SK-N-MC (cell line): ENCODE data around the gene SCAMP3.
A peak's percentile ranks its signal among the peaks of the same experiment; 100 is the strongest.
"Not testable (repeated sequence)": the region's sequence is repeated elsewhere in the genome, so short reads cannot be mapped to it uniquely, and the experiment has no call there.

Source experiments
- DNase-seq: peaks from one replicate; pipeline ENCODE4 v3.0.0-alpha.2; 2011; ENCODE audit warnings: low read depth, low spot score
- H3K27ac ChIP-seq: fragments of 200-600 bp; sonication (generic); 2 replicates; pipeline ENCODE4 v1.5.1; 2016; ENCODE audit warnings: mixed run types
- H3K36me3 ChIP-seq: fragments of 200-600 bp; sonication (generic); 2 replicates; pipeline ENCODE4 v1.6.1; 2017; ENCODE audit warnings: antibody characterized with exemption, low read length, mixed read lengths; ENCODE audit not compliant: insufficient read depth
- H3K4me3 ChIP-seq: fragments of 200-600 bp; sonication (generic); 2 replicates; pipeline ENCODE4 v1.5.1; 2016
- H3K9ac ChIP-seq: fragments of 200-600 bp; sonication (generic); 2 replicates; pipeline ENCODE4 v1.8.0; 2017; ENCODE audit warnings: mixed run types, mixed read lengths; ENCODE audit not compliant: insufficient read length
- H3K9me3 ChIP-seq: fragments of 200-600 bp; sonication (generic); 2 replicates; pipeline ENCODE4 v1.6.1; 2017; ENCODE audit warnings: low read depth, mild to moderate bottlenecking, antibody characterized with exemption, low read length, moderate library complexity, mixed read lengths
- EZH2 ChIP-seq: fragments of 200-600 bp; sonication (generic); IDR thresholded peaks from one replicate; pipeline ENCODE4 v1.6.1; 2017; ENCODE audit warnings: antibody characterized with exemption
- FOXP2 ChIP-seq: optimal IDR thresholded peaks from 2 replicates; pipeline ENCODE3; 2011; ENCODE audit warnings: mild to moderate bottlenecking, moderate library complexity; ENCODE audit not compliant: insufficient read depth; ENCODE audit errors: extremely low read length, control extremely low read depth
- POLR2AphosphoS5 ChIP-seq: IDR thresholded peaks from 2 replicates; pipeline ENCODE4 v1.6.1; 2012; ENCODE audit warnings: mild to moderate bottlenecking, low read depth, low read length, borderline replicate concordance

SCAMP3 gene

GRCh38 chr1:155218854-155219591 is 43.1 kb downstream of the SCAMP3 start:
- peak; percentile 65 for DNase-seq
- peak overlapping the region; percentile 78; the same call in 1 of the 2 replicates for H3K27ac ChIP-seq
- peak overlapping the region; percentile 10 for H3K9ac ChIP-seq
- TF ChIP-seq EZH2 (no peak), FOXP2 (no peak), POLR2AphosphoS5 (no peak)
- H3K4me3 ChIP-seq, result peak overlapping the region; percentile 50
- H3K9me3 ChIP-seq, result no peaks in the 10 kb centered on the region
- H3K36me3 ChIP-seq, result no peaks in the 10 kb centered on the region

DNA sequence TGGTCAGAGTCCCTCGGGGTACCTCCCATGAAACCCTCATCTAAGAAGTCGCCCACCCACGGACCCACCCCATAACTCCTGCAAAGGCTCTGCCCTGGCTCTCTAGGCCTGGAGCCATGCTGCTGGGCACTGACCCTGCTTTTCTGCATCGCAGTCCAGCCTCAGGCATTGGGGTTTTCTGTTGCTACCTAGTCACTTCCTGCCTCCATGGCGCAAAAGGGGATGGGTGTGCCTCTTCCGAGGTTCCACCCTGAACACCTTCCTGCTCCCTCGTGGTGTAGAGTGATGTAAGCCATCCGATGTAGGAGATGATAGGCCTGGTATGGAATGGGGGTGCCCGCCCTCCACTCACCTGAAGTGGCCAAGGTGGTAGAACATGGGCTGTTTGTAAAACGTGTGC is 47.5 kb downstream of the SCAMP3 start:
- H3K9me3 ChIP-seq, H3K4me3 ChIP-seq, H3K36me3 ChIP-seq, DNase-seq, H3K27ac ChIP-seq, H3K9ac ChIP-seq: not testable (repeated sequence)

DNA sequence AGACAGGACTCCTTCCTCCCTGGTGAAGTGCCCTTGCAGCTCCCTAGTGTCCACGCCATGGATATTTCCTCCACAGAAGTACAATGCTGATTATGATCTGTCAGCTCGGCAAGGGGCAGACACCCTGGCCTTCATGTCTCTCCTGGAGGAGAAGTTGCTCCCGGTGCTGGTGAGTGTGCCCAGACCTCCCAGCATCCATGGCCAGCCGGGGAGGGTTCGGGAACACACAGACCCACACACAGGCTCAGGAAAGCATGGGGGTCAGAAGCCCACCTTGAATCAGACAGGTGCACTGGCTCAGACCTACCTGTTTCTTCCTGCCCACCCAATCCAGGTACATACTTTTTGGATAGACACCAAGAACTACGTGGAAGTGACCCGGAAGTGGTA is 50.1 kb downstream of the SCAMP3 start:
- DNase-seq, H3K9ac ChIP-seq, H3K9me3 ChIP-seq, H3K36me3 ChIP-seq, H3K27ac ChIP-seq, H3K4me3 ChIP-seq: not testable (repeated sequence)

DNA sequence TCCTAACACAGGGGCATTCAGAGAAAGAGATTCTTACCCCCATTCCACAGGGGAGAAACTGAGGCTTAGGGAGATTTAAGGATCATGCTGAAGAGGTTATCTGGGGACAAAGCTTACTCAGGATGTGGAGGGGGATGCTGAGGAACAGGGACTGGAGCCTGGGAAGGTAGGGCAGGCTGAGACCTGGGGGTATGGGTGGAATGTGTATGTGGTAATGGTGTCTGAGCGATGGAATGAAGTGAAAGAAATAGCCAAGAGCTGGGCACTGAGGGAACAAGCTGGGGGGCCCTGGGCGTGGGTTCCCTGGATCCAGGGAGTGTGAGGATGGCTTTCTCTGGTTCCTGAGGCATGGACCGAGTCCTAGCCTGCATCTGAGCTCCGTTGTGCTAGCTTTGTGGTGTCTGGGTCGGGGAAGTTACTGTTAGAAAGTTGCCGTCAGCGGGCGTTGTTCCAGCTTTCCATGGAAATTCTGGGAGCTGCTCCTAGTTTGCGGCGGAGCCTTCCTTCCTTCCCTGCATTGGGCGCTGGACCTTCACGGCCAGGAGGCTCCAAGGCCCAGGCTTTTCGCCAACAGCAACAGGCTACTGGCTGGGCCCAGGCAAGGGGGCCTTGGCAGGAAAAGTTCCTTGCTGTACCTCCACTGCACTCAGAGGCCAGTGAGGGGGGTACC is 50.6 kb downstream of the SCAMP3 start:
- not testable (repeated sequence) for H3K27ac ChIP-seq, H3K36me3 ChIP-seq, DNase-seq, H3K9ac ChIP-seq, H3K9me3 ChIP-seq, H3K4me3 ChIP-seq

DNA sequence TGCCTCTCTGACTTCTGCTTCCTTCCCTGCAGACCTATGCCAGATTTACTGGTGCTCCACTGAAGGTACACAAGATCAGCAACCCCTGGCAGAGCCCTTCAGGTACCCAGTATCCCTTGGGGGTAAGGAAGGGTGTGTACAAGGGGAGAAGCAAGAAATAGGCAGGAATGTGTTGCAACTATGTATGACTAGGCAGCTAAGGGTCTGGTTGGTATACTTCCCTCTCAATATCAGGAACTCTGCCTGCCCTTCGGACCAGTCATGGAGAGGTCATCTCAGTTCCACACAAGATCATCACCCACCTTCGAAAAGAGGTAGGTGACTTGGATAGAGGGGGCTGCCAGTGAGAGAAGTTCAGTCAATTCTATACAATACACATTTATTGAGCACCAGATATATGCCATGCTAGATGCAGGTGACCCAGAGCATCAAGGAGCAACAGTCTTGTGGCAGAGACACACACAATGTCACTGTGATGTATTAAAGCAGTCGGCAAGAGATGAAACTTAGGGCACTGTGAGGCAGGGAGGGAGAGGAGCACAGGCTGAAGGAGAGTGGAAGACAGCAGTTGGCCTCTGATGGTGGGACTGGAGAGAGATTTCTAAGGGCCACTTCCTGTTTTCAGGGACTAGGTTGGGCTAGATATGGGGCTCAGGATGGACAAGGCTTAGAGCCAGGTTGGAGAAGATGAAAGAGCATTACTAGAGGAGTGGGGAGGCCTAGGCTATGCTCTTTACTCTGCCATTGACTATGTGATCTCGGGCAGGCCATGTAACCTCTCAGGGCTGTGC is 51.7 kb downstream of the SCAMP3 start:
- Histone ChIP-seq H3K36me3 (no peaks in the 10 kb centered on the region), H3K9ac (no peak overlapping the region), H3K27ac (no peak overlapping the region), H3K4me3 (0 out of 2 replicates have a peak overlapping the region, but pooled peaks have one; percentile 95), H3K9me3 (no peaks in the 10 kb centered on the region)
- DNase-seq, result no peak
- TF ChIP-seq FOXP2, result no peak
- TF ChIP-seq POLR2AphosphoS5, result no peak
- TF ChIP-seq EZH2, result no peak

GRCh38 chr1:155209312-155209721 is 52.8 kb downstream of the SCAMP3 start:
- DNase-seq, result no peak
- H3K9ac ChIP-seq, result peak overlapping the region; percentile 89
- no peaks in the 10 kb centered on the region for H3K36me3 ChIP-seq
- no peaks in the 10 kb centered on the region for H3K9me3 ChIP-seq
- peak overlapping the region; percentile 95 for H3K4me3 ChIP-seq
- TF ChIP-seq FOXP2 (no peak), POLR2AphosphoS5 (no peak; the same call in 1 of the 2 replicates), EZH2 (no peak)
- peak overlapping the region; percentile 49 for H3K27ac ChIP-seq

DNA sequence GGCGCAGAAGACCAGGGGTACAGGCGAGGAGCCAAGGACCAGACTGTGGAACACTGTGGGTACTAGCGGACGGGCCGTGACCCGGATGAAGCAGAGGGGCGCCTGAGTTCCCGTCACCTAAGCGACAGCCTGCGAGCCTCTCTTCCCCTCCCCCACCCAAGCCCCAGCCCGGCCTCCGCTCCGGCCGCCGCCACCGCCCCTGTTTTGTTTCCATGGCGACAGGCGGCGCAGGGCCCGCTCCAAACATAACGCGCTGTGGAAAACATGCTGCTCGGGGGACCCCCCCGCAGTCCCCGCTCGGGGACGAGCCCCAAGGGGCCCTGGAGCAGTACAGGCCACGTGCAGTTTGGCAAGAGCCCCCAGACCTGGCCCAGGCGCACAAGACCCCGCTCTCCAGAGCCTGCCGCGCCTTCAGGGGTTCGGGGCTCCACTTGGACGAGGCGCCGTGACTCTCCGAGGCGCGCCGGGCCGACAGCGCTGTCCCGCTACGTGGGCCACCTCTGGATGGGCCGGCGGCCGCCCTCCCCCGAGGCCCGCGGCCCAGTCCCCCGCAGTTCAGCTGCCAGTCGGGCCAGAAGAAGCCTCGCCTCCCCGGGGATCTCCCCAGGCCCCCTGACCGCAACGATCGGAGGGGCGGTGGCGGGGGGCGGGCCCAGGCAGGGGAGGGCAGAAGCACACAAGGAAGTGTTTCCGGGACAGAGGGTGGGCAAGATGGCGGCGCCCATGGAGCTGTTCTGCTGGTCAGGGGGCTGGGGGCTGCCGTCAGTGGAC is 53.4 kb downstream of the SCAMP3 start, which contains the start of gene MTX1:
Gene MTX1 (plus strand): TSS at position 155 of the 771 bp plus-strand sequence. CDS start 110 bp downstream, at position 265.
- peak within 1 kb of the TSS; percentile 49 for H3K27ac ChIP-seq

GRCh38 chr1:155207806-155208540 is 54.2 kb downstream of the SCAMP3 start, which contains the start of gene THBS3:
THBS3 (minus strand) TSS chr1:155207897; CDS start chr1:155207876, 21 bp downstream.
- Histone ChIP-seq H3K27ac (0 out of 2 replicates have a peak within 1 kb of the TSS, but pooled peaks have one; percentile 36), H3K36me3 (no peaks in the 10 kb centered on the region), H3K4me3 (peak within 1 kb of the TSS; percentile 95), H3K9ac (peak within 1 kb of the TSS; percentile 89), H3K9me3 (no peaks in the 10 kb centered on the region)
- no peak for DNase-seq
- TF ChIP-seq FOXP2, result no peak
- TF ChIP-seq EZH2, result no peak
- TF ChIP-seq POLR2AphosphoS5, result no peak

More for the DNA sequence above, 53.4 kb downstream of the SCAMP3 start, which contains the start of gene MTX1:
- DNase-seq, result no peak
- H3K9ac ChIP-seq, result peak within 1 kb of the TSS; percentile 89
- no peaks in the 10 kb centered on the region for H3K36me3 ChIP-seq
- TF ChIP-seq FOXP2 (peak; percentile 77), POLR2AphosphoS5 (0 out of 2 replicates have a peak, but pooled peaks have one; percentile 61), EZH2 (no peak)
- peak within 1 kb of the TSS; percentile 95 for H3K4me3 ChIP-seq
- no peaks in the 10 kb centered on the region for H3K9me3 ChIP-seq
